Measurements from ENCODE around the gene B4GAT1. TPM values are rescaled to one million over a fixed set of nuclear protein-coding genes. Genes with fewer than 3 reads are reported as not detected.
A peak's percentile ranks its signal among the peaks of the same experiment; 100 is the strongest.

Gene B4GAT1
- polyA plus RNA-seq, 1 of the 3 experiments (the other 2 are of a cell fraction), result 26.4 TPM

- Histone ChIP-seq H3K9ac (no peak overlapping the region), H3K79me2 (ENCODE audit: insufficient read depth) (no peaks in the 10 kb centered on the region), H3K36me3 (replicated peaks in 1 of 2; ENCODE audit: control insufficient read depth in 1 of 2, insufficient read depth in 2 of 2, low read length in 1 of 2) (no peaks in the 10 kb centered on the region), H3K9me3 (no peaks in the 10 kb centered on the region), H3K4me3 (ENCODE audit: low read depth in 2 of 2, low read length in 1 of 2) (no peak overlapping the region), H2AFZ (ENCODE audit: low read depth) (no peak overlapping the region), H3F3A (replicated peaks; ENCODE audit: insufficient read depth) (peaks cover under 1% of the 10 kb centered on the region), H3K4me2 (peak overlapping the region; percentile 20; the same call in 1 of the 2 replicates), H3K4me1 (ENCODE audit: control insufficient read depth in 1 of 2, insufficient read depth in 2 of 2, low read depth in 1 of 2, low read length in 1 of 2) (peaks cover 32 to 60% of the 10 kb centered on the region in 2 experiments), H3K9me2 (no peaks in the 10 kb centered on the region), H4K20me1 (ENCODE audit: insufficient read depth) (no peaks in the 10 kb centered on the region), H3K27me3 (ENCODE audit: insufficient read depth) (no peaks in the 10 kb centered on the region), H3K27ac (ENCODE audit: low read depth in 2 of 2, low read length in 1 of 2) (peak overlapping the region; percentile 21 to 100; a peak in 3 of 4 replicates)
- WGBS (ENCODE audit: low lambda C conversion rate), result 58% methylated on average over 9 of the region's 14 CpGs
- POLR2A ChIA-PET, result interaction anchor here (0.6 to 2.4 kb wide), 4 partner anchors 10 to 103 kb away, joined by 3 to 10 read pairs (median 6); partner anchors contain the start of gene YIF1A
- CTCF ChIA-PET, result interaction anchor here (0.7 to 12.4 kb wide), 7 partner anchors 9 to 95 kb away, joined by 3 to 280 read pairs (median 3); partner anchors contain the start of gene RIN1
- TF ChIP-seq GABPA (IDR thresholded peaks at IDR 0.05; ENCODE audit: low read depth), result no peak
- peak; percentile 38; the same call in 1 of the 2 replicates for TF ChIP-seq NRF1 (IDR thresholded peaks at IDR 0.05; ENCODE audit: low read depth, low read length)
- DNase-seq, result peak; percentile 80
These were observed 30.1 kb downstream of the B4GAT1 start for GRCh38 chr11:66317322-66317722.

GRCh38 chr11:66316849-66317251, 30.6 kb downstream of the B4GAT1 start, which contains the start of gene CD248:
CD248 (minus strand) TSS chr11:66317044; CDS start chr11:66317027, 17 bp downstream.
- no peaks in the 10 kb centered on the region for H3K36me3 ChIP-seq (replicated peaks in 1 of 2; ENCODE audit: control insufficient read depth in 1 of 2, insufficient read depth in 2 of 2, low read length in 1 of 2)
- no peaks in the 10 kb centered on the region for H3K79me2 ChIP-seq (ENCODE audit: insufficient read depth)
- DNase-seq, result peak; percentile 83
- no peak within 1 kb of the TSS for H2AFZ ChIP-seq (ENCODE audit: low read depth)
- ChIA-PET CTCF (interaction anchor here (0.7 to 12.4 kb wide), 6 partner anchors 10 to 73 kb away, joined by 3 to 280 read pairs (median 3); partner anchors contain the start of gene RIN1), POLR2A (interaction anchor here (0.6 to 2.4 kb wide), 4 partner anchors 10 to 104 kb away, joined by 3 to 10 read pairs (median 6); partner anchors contain the start of gene YIF1A)
- peaks cover 6% of the 10 kb centered on the region for H3F3A ChIP-seq (replicated peaks; ENCODE audit: insufficient read depth)
- TF ChIP-seq RCOR1 (IDR thresholded peaks at IDR 0.05; ENCODE audit: low read length) (no peak), CHD2 (IDR thresholded peaks at IDR 0.05; ENCODE audit: low read length, partially characterized antibody) (peak; percentile 58), PBX3 (IDR thresholded peaks at IDR 0.05) (no peak), MEF2A (IDR thresholded peaks at IDR 0.05; ENCODE audit: borderline replicate concordance, low read depth) (no peak)
- H3K9me3 ChIP-seq, result no peaks in the 10 kb centered on the region
- peak within 1 kb of the TSS; percentile 20; the same call in 1 of the 2 replicates for H3K4me2 ChIP-seq
- peaks cover 32 to 60% of the 10 kb centered on the region in 2 experiments for H3K4me1 ChIP-seq (ENCODE audit: control insufficient read depth in 1 of 2, insufficient read depth in 2 of 2, low read depth in 1 of 2, low read length in 1 of 2)
- no peaks in the 10 kb centered on the region for H3K9me2 ChIP-seq
- no peaks in the 10 kb centered on the region for H3K27me3 ChIP-seq (ENCODE audit: insufficient read depth)
- WGBS (ENCODE audit: low lambda C conversion rate), result 25% methylated on average over 12 of the region's 29 CpGs
- peak within 1 kb of the TSS; percentile 21 to 100; a peak in 3 of 4 replicates for H3K27ac ChIP-seq (ENCODE audit: low read depth in 2 of 2, low read length in 1 of 2)
- no peak within 1 kb of the TSS for H3K4me3 ChIP-seq (ENCODE audit: low read depth in 2 of 2, low read length in 1 of 2)
- H4K20me1 ChIP-seq (ENCODE audit: insufficient read depth), result no peaks in the 10 kb centered on the region
- H3K9ac ChIP-seq, result no peak within 1 kb of the TSS

DNA sequence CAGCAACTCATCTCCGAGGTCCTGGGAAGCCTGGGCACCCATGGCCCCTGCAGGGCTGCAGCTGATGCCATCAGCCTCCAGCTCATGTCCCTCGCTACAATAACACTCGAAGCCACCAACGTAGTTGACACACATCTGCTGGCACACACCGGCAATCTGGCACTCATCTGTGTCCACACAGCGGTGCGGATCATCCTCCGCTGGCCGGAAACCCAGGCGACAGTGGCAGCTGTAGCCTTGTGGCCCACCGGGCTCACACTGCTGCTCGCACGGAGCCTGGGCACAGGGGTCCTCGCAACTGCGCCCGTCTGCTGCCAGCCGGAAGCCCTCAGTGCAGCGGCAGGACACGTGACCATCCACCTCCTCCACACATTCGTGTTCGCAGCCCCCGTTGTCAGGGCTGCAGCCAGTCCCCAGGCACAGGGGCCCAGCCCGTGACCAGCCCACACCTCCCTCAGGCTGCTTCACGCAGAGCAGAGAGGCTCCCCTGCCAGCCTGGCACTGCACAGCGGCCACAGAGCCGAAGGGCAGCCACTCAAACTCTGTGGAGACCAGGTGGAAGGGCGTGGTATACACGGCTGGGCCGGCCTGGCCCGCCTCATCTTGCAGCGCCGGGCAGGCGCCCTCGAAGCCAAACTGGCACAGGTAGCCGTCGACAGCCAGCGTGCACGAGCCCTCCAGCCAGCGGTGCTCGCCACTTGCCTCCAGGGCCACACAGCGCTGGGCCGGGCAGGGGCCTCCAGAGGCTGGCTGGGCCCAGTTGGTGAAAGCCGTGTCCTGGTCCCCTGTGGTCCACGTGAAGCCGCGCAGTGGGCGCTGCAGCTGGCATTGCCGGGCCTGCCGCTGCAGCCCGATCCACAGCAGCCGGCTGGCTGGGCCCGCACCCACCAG, 31.3 kb downstream of the B4GAT1 start:
- no peaks in the 10 kb centered on the region for H3K79me2 ChIP-seq (ENCODE audit: insufficient read depth)
- peaks cover 9% of the 10 kb centered on the region for H3F3A ChIP-seq (replicated peaks; ENCODE audit: insufficient read depth)
- H3K4me1 ChIP-seq (ENCODE audit: control insufficient read depth in 1 of 2, insufficient read depth in 2 of 2, low read depth in 1 of 2, low read length in 1 of 2), result peaks cover 32 to 65% of the 10 kb centered on the region in 2 experiments
- H3K36me3 ChIP-seq (replicated peaks in 1 of 2; ENCODE audit: control insufficient read depth in 1 of 2, insufficient read depth in 2 of 2, low read length in 1 of 2), result no peaks in the 10 kb centered on the region
- peak overlapping the region in 1 of 2 experiments; percentile 100; a peak in 2 of 4 replicates for H3K27ac ChIP-seq (ENCODE audit: low read depth in 2 of 2, low read length in 1 of 2)
- ChIA-PET POLR2A (interaction anchor here (1.0 to 2.4 kb wide), 3 partner anchors 11 to 27 kb away, joined by 3 to 10 read pairs (median 10); partner anchors contain the start of gene YIF1A), CTCF (interaction anchor here (1.1 to 12.4 kb wide), 7 partner anchors 11 to 73 kb away, joined by 3 to 280 read pairs (median 3); partner anchors contain the start of genes B4GAT1, BRMS1, RIN1 and YIF1A)
- no peak overlapping the region for H3K4me2 ChIP-seq
- no peak overlapping the region for H3K9ac ChIP-seq
- 92% methylated on average over 18 of the region's 52 CpGs for WGBS (ENCODE audit: low lambda C conversion rate)
- H3K9me3 ChIP-seq, result no peaks in the 10 kb centered on the region
- H3K27me3 ChIP-seq (ENCODE audit: insufficient read depth), result no peaks in the 10 kb centered on the region
- no peaks in the 10 kb centered on the region for H3K9me2 ChIP-seq
- H3K4me3 ChIP-seq (ENCODE audit: low read depth in 2 of 2, low read length in 1 of 2), result no peak overlapping the region
- H2AFZ ChIP-seq (ENCODE audit: low read depth), result no peak overlapping the region
- H4K20me1 ChIP-seq (ENCODE audit: insufficient read depth), result no peaks in the 10 kb centered on the region
- no peak for DNase-seq
- TF ChIP-seq, protein P1, sequence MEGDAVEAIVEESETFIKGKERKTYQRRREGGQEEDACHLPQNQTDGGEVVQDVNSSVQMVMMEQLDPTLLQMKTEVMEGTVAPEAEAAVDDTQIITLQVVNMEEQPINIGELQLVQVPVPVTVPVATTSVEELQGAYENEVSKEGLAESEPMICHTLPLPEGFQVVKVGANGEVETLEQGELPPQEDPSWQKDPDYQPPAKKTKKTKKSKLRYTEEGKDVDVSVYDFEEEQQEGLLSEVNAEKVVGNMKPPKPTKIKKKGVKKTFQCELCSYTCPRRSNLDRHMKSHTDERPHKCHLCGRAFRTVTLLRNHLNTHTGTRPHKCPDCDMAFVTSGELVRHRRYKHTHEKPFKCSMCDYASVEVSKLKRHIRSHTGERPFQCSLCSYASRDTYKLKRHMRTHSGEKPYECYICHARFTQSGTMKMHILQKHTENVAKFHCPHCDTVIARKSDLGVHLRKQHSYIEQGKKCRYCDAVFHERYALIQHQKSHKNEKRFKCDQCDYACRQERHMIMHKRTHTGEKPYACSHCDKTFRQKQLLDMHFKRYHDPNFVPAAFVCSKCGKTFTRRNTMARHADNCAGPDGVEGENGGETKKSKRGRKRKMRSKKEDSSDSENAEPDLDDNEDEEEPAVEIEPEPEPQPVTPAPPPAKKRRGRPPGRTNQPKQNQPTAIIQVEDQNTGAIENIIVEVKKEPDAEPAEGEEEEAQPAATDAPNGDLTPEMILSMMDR (IDR thresholded peaks at IDR 0.05), result no peak
- no peak for TF ChIP-seq POLR2AphosphoS5 (IDR thresholded peaks at IDR 0.05; ENCODE audit: low read depth, low read length)
- no peak for TF ChIP-seq SIN3A (IDR thresholded peaks at IDR 0.05; ENCODE audit: borderline replicate concordance, low read depth, low read length)
- TF ChIP-seq, protein P2, sequence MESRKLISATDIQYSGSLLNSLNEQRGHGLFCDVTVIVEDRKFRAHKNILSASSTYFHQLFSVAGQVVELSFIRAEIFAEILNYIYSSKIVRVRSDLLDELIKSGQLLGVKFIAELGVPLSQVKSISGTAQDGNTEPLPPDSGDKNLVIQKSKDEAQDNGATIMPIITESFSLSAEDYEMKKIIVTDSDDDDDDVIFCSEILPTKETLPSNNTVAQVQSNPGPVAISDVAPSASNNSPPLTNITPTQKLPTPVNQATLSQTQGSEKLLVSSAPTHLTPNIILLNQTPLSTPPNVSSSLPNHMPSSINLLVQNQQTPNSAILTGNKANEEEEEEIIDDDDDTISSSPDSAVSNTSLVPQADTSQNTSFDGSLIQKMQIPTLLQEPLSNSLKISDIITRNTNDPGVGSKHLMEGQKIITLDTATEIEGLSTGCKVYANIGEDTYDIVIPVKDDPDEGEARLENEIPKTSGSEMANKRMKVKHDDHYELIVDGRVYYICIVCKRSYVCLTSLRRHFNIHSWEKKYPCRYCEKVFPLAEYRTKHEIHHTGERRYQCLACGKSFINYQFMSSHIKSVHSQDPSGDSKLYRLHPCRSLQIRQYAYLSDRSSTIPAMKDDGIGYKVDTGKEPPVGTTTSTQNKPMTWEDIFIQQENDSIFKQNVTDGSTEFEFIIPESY (IDR thresholded peaks at IDR 0.05; ENCODE audit: borderline replicate concordance, low read depth), result no peak
- TF ChIP-seq TAF1 (IDR thresholded peaks at IDR 0.05; ENCODE audit: borderline replicate concordance, low read depth, low read length), result no peak
- no peak for TF ChIP-seq ELF1 (IDR thresholded peaks at IDR 0.05)
- TF ChIP-seq NRF1 (IDR thresholded peaks at IDR 0.05; ENCODE audit: low read depth, low read length), result no peak
- no peak for TF ChIP-seq FOSL2 (IDR thresholded peaks at IDR 0.05; ENCODE audit: borderline replicate concordance, low read depth)
- no peak for TF ChIP-seq GATA2 (CRISPR knock-in tag; IDR thresholded peaks at IDR 0.05)

Data from SK-N-SH (cell line).